OCI-LY1 (cell line): ENCODE measurements around the gene SCN7A.
"Not testable (repeated sequence)": the region's sequence is repeated elsewhere in the genome, so short reads cannot be mapped to it uniquely, and the experiment has no call there.

ENCODE experiments used
- H2AFZ ChIP-seq: fragments of 200-600 bp; sonication (generic), shearing (Covaris generic); 2 replicates; pipeline ENCODE4 v1.6.0; 2014; ENCODE audit warnings: antibody characterized with exemption, mild to moderate bottlenecking, low read length
- H3F3A ChIP-seq: fragments of 200-600 bp; sonication (generic), shearing (Covaris generic); 2 replicates; pipeline ENCODE4 v1.6.0; 2014; ENCODE audit warnings: mild to moderate bottlenecking, antibody characterized with exemption, low read length, moderate library complexity; ENCODE audit not compliant: insufficient read depth
- H3K27ac ChIP-seq: fragments of 200-600 bp; sonication (generic); 2 replicates; pipeline ENCODE4 v1.5.1; 2014; ENCODE audit warnings: low read length, mixed run types, mild to moderate bottlenecking, low read depth; ENCODE audit not compliant: poor library complexity, severe bottlenecking
- H3K27me3 ChIP-seq: fragments of 200-600 bp; sonication (generic); 2 replicates; pipeline ENCODE4 v1.6.0; 2014; ENCODE audit warnings: antibody characterized with exemption, mild to moderate bottlenecking, low read length, moderate library complexity; ENCODE audit not compliant: insufficient read depth
- H3K36me3 ChIP-seq: fragments of 200-600 bp; sonication (generic); 2 replicates; pipeline ENCODE4 v1.6.1; 2014; ENCODE audit warnings: mild to moderate bottlenecking, antibody characterized with exemption, low read length, moderate library complexity, mixed read lengths; ENCODE audit not compliant: insufficient read depth
- H3K4me1 ChIP-seq: fragments of 200-600 bp; sonication (generic); 2 replicates; pipeline ENCODE4 v1.5.1; 2014; ENCODE audit warnings: mild to moderate bottlenecking, low read length, moderate library complexity; ENCODE audit not compliant: insufficient read depth, severe bottlenecking
- H3K4me2 ChIP-seq: fragments of 200-600 bp; sonication (generic), shearing (Covaris generic); 2 replicates; pipeline ENCODE4 v1.6.1; 2014; ENCODE audit warnings: low read length
- H3K4me3 ChIP-seq: fragments of 200-600 bp; sonication (generic); 2 replicates; pipeline ENCODE4 v1.5.1; 2014; ENCODE audit warnings: low read length, low read depth, mild to moderate bottlenecking, mixed read lengths; ENCODE audit not compliant: poor library complexity, severe bottlenecking
- H3K79me2 ChIP-seq: fragments of 200-600 bp; shearing (Covaris generic); 2 replicates; pipeline ENCODE4 v1.6.1; 2016; ENCODE audit warnings: mixed run types, low read length, mixed read lengths; ENCODE audit not compliant: insufficient read depth
- H3K9ac ChIP-seq: fragments of 200-600 bp; sonication (generic), shearing (Covaris generic); 2 replicates; pipeline ENCODE4 v1.6.1; 2014; ENCODE audit warnings: mild to moderate bottlenecking, low read length, mixed read lengths
- H3K9me2 ChIP-seq: fragments of 200-600 bp; sonication (generic), shearing (Covaris generic); 2 replicates; pipeline ENCODE4 v1.6.1; 2014; ENCODE audit warnings: low read depth, mild to moderate bottlenecking, low read length, mixed read lengths
- H3K9me3 ChIP-seq: fragments of 200-600 bp; shearing (Covaris generic); 2 replicates; pipeline ENCODE4 v1.6.1; 2014; ENCODE audit warnings: low read length, mixed read lengths
- H4K20me1 ChIP-seq: fragments of 200-600 bp; sonication (generic), shearing (Covaris generic); 2 replicates; pipeline ENCODE4 v1.6.0; 2016; ENCODE audit warnings: mild to moderate bottlenecking, low read length; ENCODE audit not compliant: insufficient read depth
- CTCF ChIP-seq: fragments of 200-600 bp; sonication (generic), shearing (Covaris generic); IDR thresholded peaks from 2 replicates; pipeline ENCODE4 v1.5.1; 2017; ENCODE audit warnings: mild to moderate bottlenecking, antibody characterized with exemption, low read length, moderate library complexity, mixed read lengths
- EZH2 ChIP-seq: fragments of 200-600 bp; sonication (generic), shearing (Covaris generic); IDR thresholded peaks from 2 replicates; pipeline ENCODE4 v1.8.0; 2017; ENCODE audit warnings: borderline replicate concordance, mixed run types, mild to moderate bottlenecking, antibody characterized with exemption, low read length, moderate library complexity, mixed read lengths

The SCN7A gene

GRCh38 chr2:166410828-166411472 lies 83.1 kb downstream of the SCN7A start:
- H3K9ac ChIP-seq = no peak overlapping the region
- H3K9me2 ChIP-seq = no peaks in the 10 kb centered on the region
- no peaks in the 10 kb centered on the region for H3F3A ChIP-seq
- no peak overlapping the region for H3K4me3 ChIP-seq
- no peaks in the 10 kb centered on the region for H3K4me1 ChIP-seq
- H3K27ac ChIP-seq = no peak overlapping the region
- TF ChIP-seq EZH2 = no peak
- TF ChIP-seq CTCF = no peak
- no peaks in the 10 kb centered on the region for H3K9me3 ChIP-seq
- H3K27me3 ChIP-seq = no peaks in the 10 kb centered on the region
- H3K36me3 ChIP-seq = no peaks in the 10 kb centered on the region
- no peaks in the 10 kb centered on the region for H3K79me2 ChIP-seq
- H3K4me2 ChIP-seq = no peak overlapping the region
- no peaks in the 10 kb centered on the region for H4K20me1 ChIP-seq
- H2AFZ ChIP-seq = no peak overlapping the region

- not testable (repeated sequence) for H3K79me2 ChIP-seq, H3K9me2 ChIP-seq, H3K4me3 ChIP-seq, H2AFZ ChIP-seq, H3K27ac ChIP-seq, H3K4me2 ChIP-seq, H3K9me3 ChIP-seq, H3K36me3 ChIP-seq, H3F3A ChIP-seq, H3K27me3 ChIP-seq, H3K9ac ChIP-seq, H3K4me1 ChIP-seq, H4K20me1 ChIP-seq
These were observed 86.3 kb downstream of the SCN7A start for GRCh38 chr2:166407746-166408145.

GRCh38 chr2:166406374-166406773 lies 87.7 kb downstream of the SCN7A start:
- Histone ChIP-seq H3K36me3 (no peaks in the 10 kb centered on the region), H3K9ac (no peak overlapping the region), H3K4me1 (no peaks in the 10 kb centered on the region), H3F3A (no peaks in the 10 kb centered on the region), H3K27me3 (no peaks in the 10 kb centered on the region), H3K9me3 (no peaks in the 10 kb centered on the region), H3K4me2 (no peak overlapping the region), H3K27ac (no peak overlapping the region), H3K9me2 (no peaks in the 10 kb centered on the region), H2AFZ (no peak overlapping the region), H3K4me3 (no peak overlapping the region), H4K20me1 (no peaks in the 10 kb centered on the region), H3K79me2 (no peaks in the 10 kb centered on the region)
- no peak for TF ChIP-seq EZH2
- no peak for TF ChIP-seq CTCF

GRCh38 chr2:166405569-166405926 lies 88.5 kb downstream of the SCN7A start:
- Histone ChIP-seq H3K4me3 (no peak overlapping the region), H3K9ac (no peak overlapping the region), H3K9me2 (no peaks in the 10 kb centered on the region), H3F3A (no peaks in the 10 kb centered on the region), H3K27me3 (no peaks in the 10 kb centered on the region), H3K27ac (no peak overlapping the region), H3K79me2 (no peaks in the 10 kb centered on the region), H4K20me1 (no peaks in the 10 kb centered on the region), H3K36me3 (no peaks in the 10 kb centered on the region), H2AFZ (no peak overlapping the region), H3K4me1 (no peaks in the 10 kb centered on the region), H3K4me2 (no peak overlapping the region), H3K9me3 (no peaks in the 10 kb centered on the region)
- TF ChIP-seq EZH2 (no peak), CTCF (no peak)
